Stimulated activated naive CD4-positive, alpha-beta T cell treated with Interleukin-2 at 50 U/mL for 16 hours (primary cell): ENCODE data around the gene ZYG11B.
"Not testable (repeated sequence)": the region's sequence is repeated elsewhere in the genome, so short reads cannot be mapped to it uniquely, and the experiment has no call there.

Source experiments
- DNase-seq: peaks from one replicate; lab custom pipeline; 2025; lab: John Stamatoyannopoulos, UW

ZYG11B gene

GRCh38 chr1:52852854-52853253 is 126.6 kb downstream of the ZYG11B start:
- DNase-seq = no peak

DNA sequence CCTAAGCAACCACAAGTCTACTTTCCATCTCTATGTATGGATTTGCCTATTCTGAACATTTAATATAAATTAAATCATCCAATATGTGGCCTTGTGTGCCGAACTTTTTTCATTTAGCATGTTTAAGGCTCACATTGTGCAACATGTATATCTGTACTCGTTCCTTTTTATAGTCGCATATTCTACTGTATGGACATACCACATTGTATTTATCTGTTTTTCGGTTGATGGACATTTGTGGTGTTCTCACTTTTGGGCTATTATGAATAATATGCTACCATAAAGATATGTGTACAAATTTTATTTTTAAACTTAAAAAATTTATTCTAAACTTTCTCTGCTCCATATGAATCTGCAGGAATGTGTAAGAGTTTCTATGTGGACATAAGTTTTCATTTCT is 129.3 kb downstream of the ZYG11B start:
- DNase-seq = no peak

DNA sequence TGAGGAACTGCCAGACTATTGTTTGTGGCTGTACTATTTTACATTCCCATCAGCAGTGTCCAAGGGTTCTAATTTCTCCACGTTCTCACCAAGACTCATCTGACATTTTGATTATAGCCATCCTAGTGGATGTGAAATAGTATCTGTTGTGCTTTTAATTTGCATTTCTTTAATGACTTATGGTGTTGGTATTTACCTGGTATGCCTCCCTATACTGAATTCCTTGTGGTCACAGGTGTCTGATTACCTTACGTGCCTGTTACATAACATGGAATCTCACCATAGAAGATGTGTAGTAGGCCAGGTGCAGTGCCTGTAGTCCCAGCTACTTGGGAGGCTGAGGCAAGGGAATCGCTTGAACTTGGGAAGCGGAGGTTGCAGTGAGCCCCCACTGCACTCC is 129.8 kb downstream of the ZYG11B start:
- DNase-seq = no peak

DNA sequence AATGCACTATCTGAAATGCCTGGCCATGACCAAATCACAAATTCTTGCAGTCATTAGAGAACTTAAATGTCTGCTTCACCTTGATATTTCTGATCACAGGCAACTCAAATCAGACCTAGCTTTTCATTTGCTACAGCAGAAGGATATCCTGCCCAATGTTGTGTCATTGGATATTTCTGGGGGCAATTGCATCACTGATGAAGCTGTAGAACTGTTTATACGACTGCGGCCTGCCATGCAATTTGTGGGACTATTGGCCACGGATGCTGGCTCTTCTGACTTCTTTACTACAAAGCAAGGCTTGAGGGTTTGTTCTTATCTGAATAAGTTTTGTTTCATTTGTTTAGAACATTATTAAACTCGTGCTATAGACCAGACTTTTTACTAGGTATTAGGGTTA is 131.2 kb downstream of the ZYG11B start:
- no peak for DNase-seq

- DNase-seq = no peak
Observed at GRCh38 chr1:52862666-52863458, 136.6 kb downstream of the ZYG11B start.

DNA sequence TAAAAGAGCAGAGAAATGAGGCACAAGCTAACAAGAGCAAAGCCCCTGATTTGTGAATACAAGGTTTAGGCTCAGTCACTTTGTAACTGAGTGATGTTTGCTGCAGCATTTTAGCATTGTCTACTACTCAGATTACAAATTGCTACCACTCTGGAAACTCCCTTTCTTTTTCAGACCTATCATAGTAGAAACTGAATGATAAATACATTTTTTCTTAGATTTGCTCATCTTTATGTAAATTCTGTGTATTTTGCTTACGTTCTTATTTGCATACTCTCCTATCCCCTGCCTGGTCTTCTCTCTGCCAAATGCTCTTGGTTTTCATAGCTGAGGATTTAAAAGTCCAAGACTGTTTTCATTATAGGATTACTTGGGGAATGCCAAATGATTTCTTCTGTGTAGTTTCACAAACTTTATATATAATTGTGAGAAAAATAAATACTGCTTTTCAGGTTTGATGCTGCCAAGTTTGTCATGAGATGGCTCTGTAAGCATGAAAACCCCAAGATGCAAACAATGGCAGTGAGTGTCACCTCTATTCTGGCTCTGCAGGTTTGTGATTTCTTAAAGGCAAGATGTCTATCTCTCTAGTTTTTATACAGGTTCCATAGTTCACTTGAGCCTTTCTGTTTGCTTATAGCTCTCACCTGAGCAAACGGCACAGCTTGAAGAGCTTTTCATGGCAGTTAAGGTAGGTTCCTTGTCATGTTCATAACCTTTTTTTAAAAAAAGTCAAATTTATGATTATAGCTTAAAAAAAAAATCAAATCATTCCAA is 141.0 kb downstream of the ZYG11B start:
- no peak for DNase-seq

- not testable (repeated sequence) for DNase-seq
Observed at GRCh38 chr1:52869727-52870126, 143.5 kb downstream of the ZYG11B start.

DNA sequence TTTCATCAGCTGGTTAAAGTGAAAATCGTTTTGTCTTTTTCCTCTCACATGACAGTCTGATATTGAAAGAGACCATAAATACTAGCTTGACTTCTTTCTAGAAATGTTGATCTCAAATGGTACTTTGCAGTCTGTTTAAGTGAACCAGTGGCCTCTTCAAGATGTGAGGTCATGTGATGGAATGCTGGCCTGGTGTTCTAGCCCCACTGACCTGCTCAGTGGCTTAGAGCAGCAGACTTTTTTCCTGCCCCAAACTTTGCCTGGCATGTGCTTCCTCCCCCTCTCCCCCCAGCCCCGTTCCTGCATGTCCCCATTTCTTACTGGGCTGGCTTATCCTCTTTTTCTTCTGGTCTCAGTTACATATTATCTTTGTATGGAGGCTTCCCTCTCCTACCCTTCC is 150.6 kb downstream of the ZYG11B start:
- no peak for DNase-seq
